ENCODE data around the gene EID1.
"Not testable (repeated sequence)": the region's sequence is repeated elsewhere in the genome, so short reads cannot be mapped to it uniquely, and the experiment has no call there.

EID1 gene

DNA sequence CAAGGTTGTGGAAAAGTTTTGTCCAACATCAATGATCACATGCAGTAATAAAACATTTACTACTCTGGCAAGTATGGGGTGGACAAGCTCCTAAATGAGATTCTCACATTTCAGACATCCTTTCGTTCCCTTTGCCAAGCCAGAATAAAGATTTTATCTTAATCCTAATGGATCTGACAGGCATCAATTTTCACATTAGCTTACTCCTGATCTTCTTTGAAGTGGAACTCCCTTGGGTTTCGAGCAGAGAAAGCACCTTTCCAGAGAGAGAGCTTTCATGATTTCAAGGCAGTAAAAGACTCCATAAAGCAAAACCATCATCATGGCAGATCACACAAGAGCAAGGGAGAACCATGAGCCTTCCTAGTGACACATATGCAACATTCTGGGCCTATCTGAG, 27.3 kb upstream of the EID1 start:
- Histone ChIP-seq H3K18ac (ENCODE audit: low read length) (no peak overlapping the region), H4K8ac (ENCODE audit: low read depth, low read length) (no peak overlapping the region), H4K91ac (ENCODE audit: low read depth, low read length, poor library complexity) (no peak overlapping the region), H2AFZ (ENCODE audit: low read length) (no peak overlapping the region), H3K4me2 (ENCODE audit: insufficient read depth, low read length, poor library complexity, severe bottlenecking) (no peak overlapping the region), H2BK15ac (ENCODE audit: low read length) (no peak overlapping the region), H2BK5ac (ENCODE audit: low read length) (no peak overlapping the region), H3K4me3 (ENCODE audit: low read length in 2 of 2) (no peak overlapping the region), H3K27me3 (ENCODE audit: control insufficient read depth in 3 of 3, insufficient read depth in 3 of 3, low read depth in 1 of 3, low read length in 3 of 3) (no peaks in the 10 kb centered on the region), H2BK12ac (ENCODE audit: low read length) (no peak overlapping the region), H3K27ac (replicated peaks; ENCODE audit: low read length) (no peak overlapping the region), H2BK120ac (ENCODE audit: low read depth, low read length) (no peak overlapping the region), H2AK5ac (ENCODE audit: low read depth, low read length) (no peak overlapping the region), H3K4ac (ENCODE audit: low read length) (no peak overlapping the region), H3K9me3 (replicated peaks in 1 of 2; ENCODE audit: control insufficient read depth in 2 of 2, insufficient read depth in 1 of 2, low read depth in 1 of 2, low read length in 2 of 2) (no peaks in the 10 kb centered on the region), H3K14ac (ENCODE audit: low read length) (no peak overlapping the region), H3K4me1 (ENCODE audit: control insufficient read depth in 2 of 2, insufficient read depth in 1 of 2, low read depth in 1 of 2, low read length in 2 of 2) (peaks cover under 1 to 1% of the 10 kb centered on the region in 2 donors), H3K36me3 (replicated peaks in 1 of 2; ENCODE audit: control insufficient read depth in 2 of 2, insufficient read depth in 2 of 2, low read length in 2 of 2) (no peaks in the 10 kb centered on the region), H3K9ac (ENCODE audit: low read depth, low read length, poor library complexity) (no peak overlapping the region), H3K23ac (ENCODE audit: low read depth, low read length, poor library complexity) (no peak overlapping the region), H3K79me1 (ENCODE audit: low read depth, low read length) (no peaks in the 10 kb centered on the region)
- no peak for DNase-seq (ENCODE audit: low spot score)
- WGBS, 2 donors (ENCODE audit: extremely low coverage in 2 of 2, insufficient read length in 2 of 2, insufficient replicate concordance in 1 of 2), result no CpG with 5 or more reads among the region's 2 CpGs

DNA sequence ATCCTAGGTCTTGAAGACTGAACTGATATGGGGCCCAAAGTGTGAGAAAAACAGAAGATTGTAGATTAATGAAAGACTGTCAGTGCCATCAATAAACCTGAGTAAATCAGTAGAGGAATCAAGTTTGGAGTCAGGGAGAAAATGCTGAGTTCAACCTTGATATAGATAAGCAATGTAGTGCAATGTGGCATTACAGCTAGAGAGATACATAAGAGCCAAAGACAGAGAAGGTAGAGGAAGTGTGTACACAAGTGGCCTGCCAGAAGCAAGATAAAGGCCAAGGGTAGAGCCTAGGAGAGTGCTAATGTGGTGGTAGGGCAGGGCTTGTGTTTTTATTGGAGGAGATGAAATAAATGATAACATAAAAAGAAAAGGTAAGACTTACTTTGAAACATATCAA, 26.0 kb upstream of the EID1 start:
- H4K91ac ChIP-seq (ENCODE audit: low read depth, low read length, poor library complexity), result no peak overlapping the region
- H3K36me3 ChIP-seq (replicated peaks in 1 of 2; ENCODE audit: control insufficient read depth in 2 of 2, insufficient read depth in 2 of 2, low read length in 2 of 2), result no peaks in the 10 kb centered on the region
- H3K9ac ChIP-seq (ENCODE audit: low read depth, low read length, poor library complexity), result no peak overlapping the region
- no peak for DNase-seq (ENCODE audit: low spot score)
- no peaks in the 10 kb centered on the region for H3K79me1 ChIP-seq (ENCODE audit: low read depth, low read length)
- no peaks in the 10 kb centered on the region for H3K9me3 ChIP-seq (replicated peaks in 1 of 2; ENCODE audit: control insufficient read depth in 2 of 2, insufficient read depth in 1 of 2, low read depth in 1 of 2, low read length in 2 of 2)
- no peak overlapping the region for H3K4me3 ChIP-seq (ENCODE audit: low read length in 2 of 2)
- no peak overlapping the region for H2BK15ac ChIP-seq (ENCODE audit: low read length)
- H3K27ac ChIP-seq (replicated peaks; ENCODE audit: low read length), result no peak overlapping the region
- no peak overlapping the region for H4K8ac ChIP-seq (ENCODE audit: low read depth, low read length)
- no peak overlapping the region for H3K14ac ChIP-seq (ENCODE audit: low read length)
- peaks cover 1 to 11% of the 10 kb centered on the region in 2 donors for H3K4me1 ChIP-seq (ENCODE audit: control insufficient read depth in 2 of 2, insufficient read depth in 1 of 2, low read depth in 1 of 2, low read length in 2 of 2)
- H2AFZ ChIP-seq (ENCODE audit: low read length), result no peak overlapping the region
- no peaks in the 10 kb centered on the region for H3K27me3 ChIP-seq (ENCODE audit: control insufficient read depth in 3 of 3, insufficient read depth in 3 of 3, low read depth in 1 of 3, low read length in 3 of 3)
- H3K23ac ChIP-seq (ENCODE audit: low read depth, low read length, poor library complexity), result no peak overlapping the region
- no peak overlapping the region for H2BK120ac ChIP-seq (ENCODE audit: low read depth, low read length)
- no peak overlapping the region for H2BK5ac ChIP-seq (ENCODE audit: low read length)
- no peak overlapping the region for H3K4ac ChIP-seq (ENCODE audit: low read length)
- no peak overlapping the region for H2BK12ac ChIP-seq (ENCODE audit: low read length)
- no peak overlapping the region for H3K18ac ChIP-seq (ENCODE audit: low read length)
- H2AK5ac ChIP-seq (ENCODE audit: low read depth, low read length), result no peak overlapping the region
- H3K4me2 ChIP-seq (ENCODE audit: insufficient read depth, low read length, poor library complexity, severe bottlenecking), result no peak overlapping the region

DNA sequence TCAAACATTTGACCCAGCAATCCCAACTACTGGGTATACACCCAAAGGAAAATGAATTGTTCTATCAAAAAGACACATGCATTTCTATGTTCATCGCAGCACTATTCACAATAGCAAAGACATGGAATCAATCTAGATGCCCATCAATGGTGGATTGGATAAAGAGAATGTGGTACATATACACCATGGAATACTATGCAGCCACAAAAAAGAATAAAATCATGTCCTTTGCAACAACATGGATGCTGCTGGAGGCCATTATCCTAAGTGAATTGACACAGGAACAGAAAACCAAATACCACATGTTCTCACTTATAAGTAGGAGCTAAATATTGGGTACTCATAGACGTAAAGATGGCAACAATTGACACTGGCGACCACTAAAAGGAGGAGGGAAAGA, 23.5 kb upstream of the EID1 start:
- H3K23ac ChIP-seq (ENCODE audit: low read depth, low read length, poor library complexity); H2BK5ac ChIP-seq (ENCODE audit: low read length); H3K27ac ChIP-seq (replicated peaks; ENCODE audit: low read length); H3K79me1 ChIP-seq (ENCODE audit: low read depth, low read length); H4K8ac ChIP-seq (ENCODE audit: low read depth, low read length); H3K27me3 ChIP-seq (ENCODE audit: control insufficient read depth in 3 of 3, insufficient read depth in 3 of 3, low read depth in 1 of 3, low read length in 3 of 3); H3K18ac ChIP-seq (ENCODE audit: low read length); DNase-seq (ENCODE audit: low spot score); H3K9me3 ChIP-seq (replicated peaks in 1 of 2; ENCODE audit: control insufficient read depth in 2 of 2, insufficient read depth in 1 of 2, low read depth in 1 of 2, low read length in 2 of 2); H4K91ac ChIP-seq (ENCODE audit: low read depth, low read length, poor library complexity); H3K14ac ChIP-seq (ENCODE audit: low read length); H3K36me3 ChIP-seq (replicated peaks in 1 of 2; ENCODE audit: control insufficient read depth in 2 of 2, insufficient read depth in 2 of 2, low read length in 2 of 2); H3K4me3 ChIP-seq (ENCODE audit: low read length in 2 of 2); H3K4me2 ChIP-seq (ENCODE audit: insufficient read depth, low read length, poor library complexity, severe bottlenecking); H3K4ac ChIP-seq (ENCODE audit: low read length); H3K9ac ChIP-seq (ENCODE audit: low read depth, low read length, poor library complexity); H2BK15ac ChIP-seq (ENCODE audit: low read length); H2BK120ac ChIP-seq (ENCODE audit: low read depth, low read length); H2AK5ac ChIP-seq (ENCODE audit: low read depth, low read length); H2BK12ac ChIP-seq (ENCODE audit: low read length); H2AFZ ChIP-seq (ENCODE audit: low read length): not testable (repeated sequence)
- WGBS, 2 donors (ENCODE audit: extremely low coverage in 2 of 2, insufficient read length in 2 of 2, insufficient replicate concordance in 1 of 2), result no CpG with 5 or more reads among the region's 3 CpGs
- H3K4me1 ChIP-seq (ENCODE audit: control insufficient read depth in 2 of 2, insufficient read depth in 1 of 2, low read depth in 1 of 2, low read length in 2 of 2), result peaks cover 1 to 13% of the 10 kb centered on the region in 2 donors

DNA sequence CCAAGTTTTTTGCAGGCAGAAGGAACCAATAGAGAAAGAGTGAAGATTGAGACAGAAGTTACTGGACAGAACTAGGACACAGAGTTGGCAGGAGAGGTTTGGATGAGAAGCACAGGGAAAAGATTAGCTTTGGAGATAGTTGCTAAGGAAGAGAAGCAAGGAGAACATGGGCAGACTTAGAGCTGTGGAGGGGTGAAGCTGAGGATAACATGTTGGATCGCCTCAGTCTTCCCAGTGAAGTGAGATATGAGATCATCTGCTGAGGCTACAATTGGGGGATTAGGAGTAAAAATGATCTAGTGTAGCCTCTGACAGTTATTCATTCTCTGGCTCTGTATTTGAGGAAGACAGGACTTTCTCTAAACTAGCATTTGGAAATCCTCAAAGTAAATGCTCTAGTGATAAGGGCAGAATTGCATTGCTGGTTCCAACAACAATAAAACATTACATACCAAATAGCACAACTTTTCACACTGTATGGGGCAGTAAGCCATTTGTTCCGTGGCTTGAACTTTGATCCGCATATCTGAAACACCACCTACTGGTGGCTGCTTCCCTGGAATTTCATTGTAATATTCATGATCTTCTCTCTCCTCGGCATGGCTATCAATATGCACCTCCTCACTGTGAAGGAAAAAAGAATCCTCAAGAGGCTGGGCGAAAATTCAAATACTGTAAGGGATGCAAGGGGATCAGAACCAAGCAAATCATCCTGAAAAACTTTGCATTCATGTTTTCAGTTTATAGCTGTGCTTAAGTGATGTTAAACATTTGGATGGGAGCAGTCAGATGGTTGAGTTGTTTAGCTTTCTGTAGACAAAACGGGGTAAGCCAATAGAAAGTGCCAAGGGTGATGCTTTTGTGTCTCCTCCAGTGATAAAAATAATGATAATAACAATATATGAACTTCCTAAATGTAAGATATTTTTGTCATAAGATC, 22.2 kb upstream of the EID1 start:
- Histone ChIP-seq H3K4me1 (ENCODE audit: control insufficient read depth in 2 of 2, insufficient read depth in 1 of 2, low read depth in 1 of 2, low read length in 2 of 2) (peaks cover 1 to 13% of the 10 kb centered on the region in 2 donors), H4K91ac (ENCODE audit: low read depth, low read length, poor library complexity) (no peak overlapping the region), H4K8ac (ENCODE audit: low read depth, low read length) (no peak overlapping the region), H3K79me1 (ENCODE audit: low read depth, low read length) (no peaks in the 10 kb centered on the region), H3K4me2 (ENCODE audit: insufficient read depth, low read length, poor library complexity, severe bottlenecking) (no peak overlapping the region), H3K27me3 (ENCODE audit: control insufficient read depth in 3 of 3, insufficient read depth in 3 of 3, low read depth in 1 of 3, low read length in 3 of 3) (no peaks in the 10 kb centered on the region), H3K9ac (ENCODE audit: low read depth, low read length, poor library complexity) (no peak overlapping the region), H3K23ac (ENCODE audit: low read depth, low read length, poor library complexity) (no peak overlapping the region), H3K27ac (replicated peaks; ENCODE audit: low read length) (no peak overlapping the region), H3K18ac (ENCODE audit: low read length) (no peak overlapping the region), H3K36me3 (replicated peaks in 1 of 2; ENCODE audit: control insufficient read depth in 2 of 2, insufficient read depth in 2 of 2, low read length in 2 of 2) (no peaks in the 10 kb centered on the region), H3K4ac (ENCODE audit: low read length) (no peak overlapping the region), H2AFZ (ENCODE audit: low read length) (peak overlapping the region; percentile 33), H3K4me3 (ENCODE audit: low read length in 2 of 2) (no peak overlapping the region), H2BK120ac (ENCODE audit: low read depth, low read length) (no peak overlapping the region), H2BK12ac (ENCODE audit: low read length) (no peak overlapping the region), H2AK5ac (ENCODE audit: low read depth, low read length) (no peak overlapping the region), H2BK5ac (ENCODE audit: low read length) (no peak overlapping the region), H2BK15ac (ENCODE audit: low read length) (no peak overlapping the region), H3K14ac (ENCODE audit: low read length) (no peak overlapping the region), H3K9me3 (replicated peaks in 1 of 2; ENCODE audit: control insufficient read depth in 2 of 2, insufficient read depth in 1 of 2, low read depth in 1 of 2, low read length in 2 of 2) (no peaks in the 10 kb centered on the region)
- WGBS, 2 donors (ENCODE audit: extremely low coverage in 2 of 2, insufficient read length in 2 of 2, insufficient replicate concordance in 1 of 2), result no CpG with 5 or more reads among the region's 6 CpGs
- no peak for DNase-seq (ENCODE audit: low spot score)
